Liver (tissue), 3 donors: Measurements from ENCODE around the gene PRKN.

Experiments
- FOXA1 ChIP-seq: IDR thresholded peaks from 2 replicates; pipeline ENCODE4 v1.6.1; 2016; ENCODE audit warnings: antibody characterized with exemption
- GABPA ChIP-seq, 2 donors: IDR thresholded peaks in 1 of 2; conservative IDR thresholded peaks in 1 of 2; 2 replicates each; pipeline ENCODE4 v1.6.1; 2016; ENCODE audit warnings: antibody characterized with exemption in 2 of 2, mild to moderate bottlenecking in 1 of 2, moderate library complexity in 1 of 2
- RAD21 ChIP-seq, 2 donors: IDR thresholded peaks; 2 replicates each; pipeline ENCODE4 v1.6.1; 2016; ENCODE audit warnings: antibody characterized with exemption in 2 of 2, mild to moderate bottlenecking in 2 of 2
- YY1 ChIP-seq: IDR thresholded peaks from 2 replicates; pipeline ENCODE4 v1.6.1; 2016; ENCODE audit warnings: antibody characterized with exemption, mild to moderate bottlenecking
- TF ChIP-seq, protein P1 (sequence below): fragments of 150-350 bp; IDR thresholded peaks from 2 replicates; pipeline ENCODE4 v1.5.1; 2017; ENCODE audit warnings: improper control_type of control experiment, low read depth, low read length; ENCODE audit not compliant: missing input control
- TF ChIP-seq, protein P2 (sequence below): IDR thresholded peaks from 2 replicates; pipeline ENCODE4 v1.6.1; 2016; ENCODE audit warnings: antibody characterized with exemption
- TF ChIP-seq, protein P3 (sequence below): IDR thresholded peaks from 2 replicates; pipeline ENCODE4 v1.6.1; 2016; ENCODE audit warnings: antibody characterized with exemption, mild to moderate bottlenecking
- TF ChIP-seq, protein P4 (sequence below): IDR thresholded peaks from 2 replicates; pipeline ENCODE4 v1.6.1; 2016; ENCODE audit warnings: antibody characterized with exemption
- donor health status: healthy.
- donor health status: healthy.

DNA sequence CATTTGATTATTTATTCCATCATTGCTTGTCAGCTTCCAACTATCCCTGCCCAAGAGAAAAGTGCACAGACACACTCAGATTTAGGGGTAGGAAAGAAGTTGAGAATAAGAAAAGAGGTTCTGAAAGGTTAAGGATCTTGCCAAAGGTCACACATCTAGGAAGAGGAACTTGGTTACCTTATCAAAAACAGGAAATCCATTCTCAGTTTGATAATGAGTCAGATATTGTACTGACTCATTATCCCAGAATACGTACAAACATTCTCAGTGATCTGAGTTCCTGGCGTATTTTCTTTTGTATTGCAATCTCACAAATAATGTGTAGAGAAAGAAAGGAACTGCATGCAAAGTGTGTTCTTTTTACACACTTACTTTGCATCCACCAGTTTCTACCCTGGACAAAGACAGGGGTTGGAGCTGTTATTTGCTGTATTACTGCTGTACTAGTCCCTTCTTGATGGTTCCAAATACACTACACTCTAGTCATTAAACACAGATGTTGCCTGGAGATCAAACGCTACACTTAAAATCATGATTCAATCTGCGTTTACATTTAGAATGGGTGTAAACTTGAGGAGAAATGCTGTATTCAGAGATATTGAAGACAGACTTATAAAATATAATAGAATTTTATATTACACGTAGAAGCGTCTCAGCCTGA lies 545.7 kb downstream of the PRKN start:
- TF ChIP-seq, protein P1, sequence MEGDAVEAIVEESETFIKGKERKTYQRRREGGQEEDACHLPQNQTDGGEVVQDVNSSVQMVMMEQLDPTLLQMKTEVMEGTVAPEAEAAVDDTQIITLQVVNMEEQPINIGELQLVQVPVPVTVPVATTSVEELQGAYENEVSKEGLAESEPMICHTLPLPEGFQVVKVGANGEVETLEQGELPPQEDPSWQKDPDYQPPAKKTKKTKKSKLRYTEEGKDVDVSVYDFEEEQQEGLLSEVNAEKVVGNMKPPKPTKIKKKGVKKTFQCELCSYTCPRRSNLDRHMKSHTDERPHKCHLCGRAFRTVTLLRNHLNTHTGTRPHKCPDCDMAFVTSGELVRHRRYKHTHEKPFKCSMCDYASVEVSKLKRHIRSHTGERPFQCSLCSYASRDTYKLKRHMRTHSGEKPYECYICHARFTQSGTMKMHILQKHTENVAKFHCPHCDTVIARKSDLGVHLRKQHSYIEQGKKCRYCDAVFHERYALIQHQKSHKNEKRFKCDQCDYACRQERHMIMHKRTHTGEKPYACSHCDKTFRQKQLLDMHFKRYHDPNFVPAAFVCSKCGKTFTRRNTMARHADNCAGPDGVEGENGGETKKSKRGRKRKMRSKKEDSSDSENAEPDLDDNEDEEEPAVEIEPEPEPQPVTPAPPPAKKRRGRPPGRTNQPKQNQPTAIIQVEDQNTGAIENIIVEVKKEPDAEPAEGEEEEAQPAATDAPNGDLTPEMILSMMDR: no peak
- TF ChIP-seq, protein P2, sequence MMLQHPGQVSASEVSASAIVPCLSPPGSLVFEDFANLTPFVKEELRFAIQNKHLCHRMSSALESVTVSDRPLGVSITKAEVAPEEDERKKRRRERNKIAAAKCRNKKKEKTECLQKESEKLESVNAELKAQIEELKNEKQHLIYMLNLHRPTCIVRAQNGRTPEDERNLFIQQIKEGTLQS: no peak
- TF ChIP-seq YY1 (no peak), FOXA1 (no peak), GABPA (IDR thresholded peaks at IDR 0.05 in 1 of 2, conservative IDR thresholded peaks at IDR 0.05 in 1 of 2) (no peak), RAD21 (IDR thresholded peaks at IDR 0.05) (no peak)
- TF ChIP-seq, protein P3, sequence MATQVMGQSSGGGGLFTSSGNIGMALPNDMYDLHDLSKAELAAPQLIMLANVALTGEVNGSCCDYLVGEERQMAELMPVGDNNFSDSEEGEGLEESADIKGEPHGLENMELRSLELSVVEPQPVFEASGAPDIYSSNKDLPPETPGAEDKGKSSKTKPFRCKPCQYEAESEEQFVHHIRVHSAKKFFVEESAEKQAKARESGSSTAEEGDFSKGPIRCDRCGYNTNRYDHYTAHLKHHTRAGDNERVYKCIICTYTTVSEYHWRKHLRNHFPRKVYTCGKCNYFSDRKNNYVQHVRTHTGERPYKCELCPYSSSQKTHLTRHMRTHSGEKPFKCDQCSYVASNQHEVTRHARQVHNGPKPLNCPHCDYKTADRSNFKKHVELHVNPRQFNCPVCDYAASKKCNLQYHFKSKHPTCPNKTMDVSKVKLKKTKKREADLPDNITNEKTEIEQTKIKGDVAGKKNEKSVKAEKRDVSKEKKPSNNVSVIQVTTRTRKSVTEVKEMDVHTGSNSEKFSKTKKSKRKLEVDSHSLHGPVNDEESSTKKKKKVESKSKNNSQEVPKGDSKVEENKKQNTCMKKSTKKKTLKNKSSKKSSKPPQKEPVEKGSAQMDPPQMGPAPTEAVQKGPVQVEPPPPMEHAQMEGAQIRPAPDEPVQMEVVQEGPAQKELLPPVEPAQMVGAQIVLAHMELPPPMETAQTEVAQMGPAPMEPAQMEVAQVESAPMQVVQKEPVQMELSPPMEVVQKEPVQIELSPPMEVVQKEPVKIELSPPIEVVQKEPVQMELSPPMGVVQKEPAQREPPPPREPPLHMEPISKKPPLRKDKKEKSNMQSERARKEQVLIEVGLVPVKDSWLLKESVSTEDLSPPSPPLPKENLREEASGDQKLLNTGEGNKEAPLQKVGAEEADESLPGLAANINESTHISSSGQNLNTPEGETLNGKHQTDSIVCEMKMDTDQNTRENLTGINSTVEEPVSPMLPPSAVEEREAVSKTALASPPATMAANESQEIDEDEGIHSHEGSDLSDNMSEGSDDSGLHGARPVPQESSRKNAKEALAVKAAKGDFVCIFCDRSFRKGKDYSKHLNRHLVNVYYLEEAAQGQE: no peak
- TF ChIP-seq, protein P4, sequence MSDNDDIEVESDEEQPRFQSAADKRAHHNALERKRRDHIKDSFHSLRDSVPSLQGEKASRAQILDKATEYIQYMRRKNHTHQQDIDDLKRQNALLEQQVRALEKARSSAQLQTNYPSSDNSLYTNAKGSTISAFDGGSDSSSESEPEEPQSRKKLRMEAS: no peak
